Subcutaneous adipose tissue (tissue), 4 donors: ENCODE results near the gene LY6G6C. TPM values are rescaled to one million over a fixed set of nuclear protein-coding genes. Genes with fewer than 3 reads are reported as not detected.

Source experiments
- CTCF ChIP-seq: fragments of 450-650 bp; IDR thresholded peaks from one replicate; pipeline ENCODE4 v1.5.1; 2016; ENCODE audit warnings: low read depth, mild to moderate bottlenecking, control low read depth, antibody characterized with exemption, moderate library complexity
- total RNA-seq, 4 donors: library from RNA; depleted of rRNA; stranded (reverse); fragments of >200 nt; gene quantifications; one replicate each; pipeline ENCODE4 v1.1.0, GENCODE V29; 2016

The LY6G6C gene
- total RNA-seq, 4 donors from 2014 or later = not detected

- no peak for TF ChIP-seq CTCF
These were observed 36.7 kb upstream of the LY6G6C start for GRCh38 chr6:31758281-31758680.

- no peak for TF ChIP-seq CTCF
These were observed 31.3 kb upstream of the LY6G6C start for GRCh38 chr6:31752739-31753319.

GRCh38 chr6:31750411-31751022, 29.0 kb upstream of the LY6G6C start:
- no peak for TF ChIP-seq CTCF

GRCh38 chr6:31749301-31750036, 27.9 kb upstream of the LY6G6C start:
- TF ChIP-seq CTCF = no peak

- TF ChIP-seq CTCF = no peak
These were observed 22.9 kb upstream of the LY6G6C start for GRCh38 chr6:31744422-31744821.

- no peak for TF ChIP-seq CTCF
These were observed 21.3 kb upstream of the LY6G6C start for GRCh38 chr6:31742894-31743293.

- no peak for TF ChIP-seq CTCF
These were observed 20.3 kb upstream of the LY6G6C start for GRCh38 chr6:31741815-31742214.
